ENCODE data around the gene SCN5A.

DNA sequence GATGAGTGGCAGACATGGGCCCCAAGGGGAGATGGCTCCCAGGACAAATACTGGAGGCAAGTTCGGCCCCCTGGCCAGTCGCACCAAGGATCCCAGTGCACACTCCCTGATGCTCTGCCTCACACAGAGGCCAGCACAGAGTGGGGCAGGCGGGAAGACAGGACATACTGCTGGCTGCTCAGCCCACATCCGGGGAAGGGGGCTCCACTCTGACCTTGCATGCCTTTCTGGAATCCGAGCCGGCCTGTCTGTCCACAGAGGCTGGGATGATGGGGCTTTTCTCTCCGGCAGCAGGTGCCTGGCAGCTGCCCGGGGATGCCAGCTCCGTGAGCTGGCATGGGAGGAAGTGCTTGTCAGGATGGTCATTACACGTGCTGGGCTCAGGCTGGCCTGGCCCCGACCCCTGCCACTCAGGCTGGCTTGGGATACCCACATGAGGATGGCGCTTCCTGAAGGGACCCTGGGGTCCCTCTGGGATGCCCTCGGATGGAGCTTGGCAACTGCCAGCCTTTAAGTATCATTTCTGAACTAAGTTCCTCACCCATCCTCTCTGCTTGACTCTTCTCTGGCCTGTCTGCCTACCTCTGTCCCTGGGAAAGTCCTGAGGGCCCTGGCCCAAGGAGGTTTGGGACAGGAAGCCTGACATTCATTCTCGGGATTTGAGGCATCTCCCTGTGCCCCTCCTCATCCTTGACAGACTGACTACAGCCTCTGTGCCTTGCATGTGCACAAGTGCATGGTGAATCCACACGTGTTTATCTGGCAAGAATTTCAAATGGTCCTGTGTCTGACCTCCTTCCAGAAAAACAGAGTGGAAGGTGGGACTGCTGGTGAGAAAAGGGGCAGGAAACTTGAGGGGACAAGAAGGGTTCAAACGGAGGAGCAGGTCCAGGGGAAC, 106.8 kb downstream of the SCN5A start:
- TF ChIP-seq, protein P1, sequence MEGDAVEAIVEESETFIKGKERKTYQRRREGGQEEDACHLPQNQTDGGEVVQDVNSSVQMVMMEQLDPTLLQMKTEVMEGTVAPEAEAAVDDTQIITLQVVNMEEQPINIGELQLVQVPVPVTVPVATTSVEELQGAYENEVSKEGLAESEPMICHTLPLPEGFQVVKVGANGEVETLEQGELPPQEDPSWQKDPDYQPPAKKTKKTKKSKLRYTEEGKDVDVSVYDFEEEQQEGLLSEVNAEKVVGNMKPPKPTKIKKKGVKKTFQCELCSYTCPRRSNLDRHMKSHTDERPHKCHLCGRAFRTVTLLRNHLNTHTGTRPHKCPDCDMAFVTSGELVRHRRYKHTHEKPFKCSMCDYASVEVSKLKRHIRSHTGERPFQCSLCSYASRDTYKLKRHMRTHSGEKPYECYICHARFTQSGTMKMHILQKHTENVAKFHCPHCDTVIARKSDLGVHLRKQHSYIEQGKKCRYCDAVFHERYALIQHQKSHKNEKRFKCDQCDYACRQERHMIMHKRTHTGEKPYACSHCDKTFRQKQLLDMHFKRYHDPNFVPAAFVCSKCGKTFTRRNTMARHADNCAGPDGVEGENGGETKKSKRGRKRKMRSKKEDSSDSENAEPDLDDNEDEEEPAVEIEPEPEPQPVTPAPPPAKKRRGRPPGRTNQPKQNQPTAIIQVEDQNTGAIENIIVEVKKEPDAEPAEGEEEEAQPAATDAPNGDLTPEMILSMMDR (IDR thresholded peaks at IDR 0.05; ENCODE audit: low read length) = no peak
- TF ChIP-seq EZH2 (optimal IDR thresholded peaks at IDR 0.05; ENCODE audit: low read depth, low read length) (no peak), EZH2phosphoT487 (IDR thresholded peaks at IDR 0.05; ENCODE audit: low read length) (no peak)

All from MM.1S (cell line).